Measurements from ENCODE around the gene SRY.
"Not testable (repeated sequence)": the region's sequence is repeated elsewhere in the genome, so short reads cannot be mapped to it uniquely, and the experiment has no call there.

Gene SRY

DNA sequence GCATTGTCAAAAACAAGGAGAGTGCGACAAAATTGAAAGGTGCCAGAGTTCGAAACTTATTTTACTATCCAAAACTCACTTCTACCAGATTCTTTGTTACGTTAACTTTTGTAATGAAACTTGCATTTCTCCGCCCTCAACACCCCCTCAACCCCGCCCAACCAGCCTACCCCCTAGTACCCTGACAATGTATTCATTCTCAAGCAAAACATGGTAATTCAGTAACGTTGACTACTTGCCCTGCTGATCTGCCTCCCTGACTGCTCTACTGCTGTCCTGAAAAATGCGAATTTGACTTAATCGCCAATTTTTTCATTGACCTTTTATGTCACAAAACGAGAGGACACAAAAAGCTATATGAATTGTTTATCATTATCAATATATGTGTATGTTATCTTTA lies at the start of gene SRY:
TSS of gene SRY (minus strand) at position 83 of the 400 bp plus-strand sequence. CDS start at position 4, 79 bp downstream.
- no peak for DNase-seq

GRCh38 chrY:2837078-2837477 lies 49.6 kb upstream of the SRY start:
- no peak for DNase-seq

- DNase-seq = no peak
Measured at GRCh38 chrY:2835230-2835629, 47.7 kb upstream of the SRY start.

GRCh38 chrY:2828497-2828896 lies 41.0 kb upstream of the SRY start:
- DNase-seq = no peak

- no peak for DNase-seq
Measured at GRCh38 chrY:2824471-2824870, 37.0 kb upstream of the SRY start.

DNA sequence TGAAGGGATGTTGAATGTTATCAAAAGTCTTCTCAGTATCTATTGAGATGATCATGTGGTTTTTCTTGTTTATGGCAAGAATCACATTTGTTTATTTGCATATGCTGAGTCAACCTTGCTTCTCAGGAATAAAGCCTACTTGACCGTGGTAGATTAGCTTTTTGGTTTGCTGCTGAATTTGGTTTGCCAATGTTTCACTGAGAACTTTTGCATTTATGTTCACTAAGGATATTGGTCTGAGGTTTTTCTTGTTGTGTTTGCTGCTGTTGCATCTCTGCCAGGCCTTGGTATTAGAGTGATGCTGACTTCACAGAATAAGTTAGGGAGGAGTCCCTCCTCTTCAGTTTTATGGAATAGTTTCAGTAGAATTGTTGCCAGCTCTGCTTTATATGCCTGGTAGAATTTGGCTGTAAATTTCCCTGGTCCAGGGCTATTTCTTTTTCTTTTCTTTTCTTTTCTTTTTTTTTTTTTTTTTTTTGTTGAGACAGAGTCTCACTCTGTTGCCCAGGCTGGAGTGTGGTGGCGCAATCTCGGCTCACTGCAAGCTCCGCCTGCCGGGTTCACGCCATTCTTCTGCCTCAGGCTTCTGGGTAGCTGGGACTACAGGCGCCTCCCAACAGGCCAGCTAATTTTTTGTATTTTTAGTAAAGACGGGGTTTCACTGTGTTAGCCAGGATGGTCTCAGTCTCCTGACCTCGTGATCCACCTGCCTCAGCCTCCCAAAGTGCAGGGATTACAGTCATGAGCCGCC lies 29.8 kb upstream of the SRY start:
- not testable (repeated sequence) for DNase-seq

GRCh38 chrY:2800246-2800645 lies 12.8 kb upstream of the SRY start:
- DNase-seq = no peak

- no peak for DNase-seq
Measured at GRCh38 chrY:2797991-2798390, 10.5 kb upstream of the SRY start.

- DNase-seq = no peak
Measured at GRCh38 chrY:2796977-2797523, 9.6 kb upstream of the SRY start.

GRCh38 chrY:2789756-2790155 lies 2.3 kb upstream of the SRY start:
- DNase-seq = no peak

GRCh38 chrY:2786876-2787512 lies 488 bp downstream of the SRY start:
- DNase-seq = no peak

Measured in NCI-H524 (cell line).